ENCODE data around the gene GPANK1. TPM values are rescaled to one million over a fixed set of nuclear protein-coding genes. Genes with fewer than 3 reads are reported as not detected.

The GPANK1 gene
- total and polyA plus RNA-seq, 9 of the 15 experiments (the other 6 are each of a cell fraction or from before 2014, with no cell fraction given) = 32.2 to 111 (median 46.3) TPM

DNA sequence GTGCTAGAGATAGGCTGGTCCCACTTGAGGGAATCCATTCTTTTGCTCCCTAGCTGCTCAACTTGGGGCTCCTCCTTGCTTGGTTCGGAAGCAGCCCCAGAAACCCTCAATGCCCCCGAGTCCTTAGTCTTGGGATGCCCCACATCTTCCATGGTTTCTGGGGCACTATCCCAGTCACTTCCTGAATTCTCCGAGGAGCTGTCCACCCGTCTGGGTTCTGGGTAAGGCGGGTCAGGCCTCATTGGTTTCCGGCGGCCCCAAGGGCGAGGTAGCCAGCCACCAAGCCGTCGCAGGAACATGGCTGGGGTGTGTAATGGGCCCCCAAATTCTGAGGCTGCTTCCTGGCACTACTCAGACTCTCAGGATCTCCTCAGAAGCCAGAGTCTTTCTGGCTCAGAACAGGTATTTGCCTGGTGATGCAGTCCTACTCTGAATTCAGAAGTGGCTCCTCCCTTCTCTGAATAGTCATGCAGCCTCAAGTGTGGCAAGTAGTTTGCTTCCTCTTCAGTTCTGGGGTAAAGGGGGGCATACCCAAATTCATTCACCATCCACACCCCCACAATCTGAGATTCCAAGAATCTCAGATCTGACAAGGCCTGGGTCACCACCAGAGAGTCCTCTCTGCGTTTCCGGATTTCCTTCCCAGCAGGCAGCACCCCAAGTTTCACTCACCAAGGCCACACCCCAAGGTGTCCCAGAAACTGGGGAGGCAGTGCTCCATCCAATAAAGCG lies 5.0 kb downstream of the GPANK1 start (continued):
- no peak for TF ChIP-seq KDM2B (CRISPR knock-in tag; IDR thresholded peaks at IDR 0.05)
- no peak for TF ChIP-seq ZNF41 (CRISPR knock-in tag; conservative IDR thresholded peaks at IDR 0.05)
- TF ChIP-seq, protein P1, sequence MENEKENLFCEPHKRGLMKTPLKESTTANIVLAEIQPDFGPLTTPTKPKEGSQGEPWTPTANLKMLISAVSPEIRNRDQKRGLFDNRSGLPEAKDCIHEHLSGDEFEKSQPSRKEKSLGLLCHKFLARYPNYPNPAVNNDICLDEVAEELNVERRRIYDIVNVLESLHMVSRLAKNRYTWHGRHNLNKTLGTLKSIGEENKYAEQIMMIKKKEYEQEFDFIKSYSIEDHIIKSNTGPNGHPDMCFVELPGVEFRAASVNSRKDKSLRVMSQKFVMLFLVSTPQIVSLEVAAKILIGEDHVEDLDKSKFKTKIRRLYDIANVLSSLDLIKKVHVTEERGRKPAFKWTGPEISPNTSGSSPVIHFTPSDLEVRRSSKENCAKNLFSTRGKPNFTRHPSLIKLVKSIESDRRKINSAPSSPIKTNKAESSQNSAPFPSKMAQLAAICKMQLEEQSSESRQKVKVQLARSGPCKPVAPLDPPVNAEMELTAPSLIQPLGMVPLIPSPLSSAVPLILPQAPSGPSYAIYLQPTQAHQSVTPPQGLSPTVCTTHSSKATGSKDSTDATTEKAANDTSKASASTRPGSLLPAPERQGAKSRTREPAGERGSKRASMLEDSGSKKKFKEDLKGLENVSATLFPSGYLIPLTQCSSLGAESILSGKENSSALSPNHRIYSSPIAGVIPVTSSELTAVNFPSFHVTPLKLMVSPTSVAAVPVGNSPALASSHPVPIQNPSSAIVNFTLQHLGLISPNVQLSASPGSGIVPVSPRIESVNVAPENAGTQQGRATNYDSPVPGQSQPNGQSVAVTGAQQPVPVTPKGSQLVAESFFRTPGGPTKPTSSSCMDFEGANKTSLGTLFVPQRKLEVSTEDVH (IDR thresholded peaks at IDR 0.05; ENCODE audit: low read depth, partially characterized antibody) = peak; percentile 31
- TF ChIP-seq TEAD1 (CRISPR knock-in tag; IDR thresholded peaks at IDR 0.05) = peak in 1 of 2 experiments; percentile 7; a peak in 1 of 4 replicates
- TF ChIP-seq ETV1 (tag; conservative IDR thresholded peaks at IDR 0.05; ENCODE audit: low read depth) = peak; percentile 57
- TF ChIP-seq ZNF232 (CRISPR knock-in tag; IDR thresholded peaks at IDR 0.05) = 0 out of 2 replicates have a peak, but pooled peaks have one; percentile 82
- TF ChIP-seq SAFB (IDR thresholded peaks at IDR 0.05; ENCODE audit: borderline replicate concordance, low read depth, low read length) = no peak
- no peak for TF ChIP-seq SRSF1 (IDR thresholded peaks at IDR 0.05; ENCODE audit: low read depth, low read length)
- TF ChIP-seq, protein P2, sequence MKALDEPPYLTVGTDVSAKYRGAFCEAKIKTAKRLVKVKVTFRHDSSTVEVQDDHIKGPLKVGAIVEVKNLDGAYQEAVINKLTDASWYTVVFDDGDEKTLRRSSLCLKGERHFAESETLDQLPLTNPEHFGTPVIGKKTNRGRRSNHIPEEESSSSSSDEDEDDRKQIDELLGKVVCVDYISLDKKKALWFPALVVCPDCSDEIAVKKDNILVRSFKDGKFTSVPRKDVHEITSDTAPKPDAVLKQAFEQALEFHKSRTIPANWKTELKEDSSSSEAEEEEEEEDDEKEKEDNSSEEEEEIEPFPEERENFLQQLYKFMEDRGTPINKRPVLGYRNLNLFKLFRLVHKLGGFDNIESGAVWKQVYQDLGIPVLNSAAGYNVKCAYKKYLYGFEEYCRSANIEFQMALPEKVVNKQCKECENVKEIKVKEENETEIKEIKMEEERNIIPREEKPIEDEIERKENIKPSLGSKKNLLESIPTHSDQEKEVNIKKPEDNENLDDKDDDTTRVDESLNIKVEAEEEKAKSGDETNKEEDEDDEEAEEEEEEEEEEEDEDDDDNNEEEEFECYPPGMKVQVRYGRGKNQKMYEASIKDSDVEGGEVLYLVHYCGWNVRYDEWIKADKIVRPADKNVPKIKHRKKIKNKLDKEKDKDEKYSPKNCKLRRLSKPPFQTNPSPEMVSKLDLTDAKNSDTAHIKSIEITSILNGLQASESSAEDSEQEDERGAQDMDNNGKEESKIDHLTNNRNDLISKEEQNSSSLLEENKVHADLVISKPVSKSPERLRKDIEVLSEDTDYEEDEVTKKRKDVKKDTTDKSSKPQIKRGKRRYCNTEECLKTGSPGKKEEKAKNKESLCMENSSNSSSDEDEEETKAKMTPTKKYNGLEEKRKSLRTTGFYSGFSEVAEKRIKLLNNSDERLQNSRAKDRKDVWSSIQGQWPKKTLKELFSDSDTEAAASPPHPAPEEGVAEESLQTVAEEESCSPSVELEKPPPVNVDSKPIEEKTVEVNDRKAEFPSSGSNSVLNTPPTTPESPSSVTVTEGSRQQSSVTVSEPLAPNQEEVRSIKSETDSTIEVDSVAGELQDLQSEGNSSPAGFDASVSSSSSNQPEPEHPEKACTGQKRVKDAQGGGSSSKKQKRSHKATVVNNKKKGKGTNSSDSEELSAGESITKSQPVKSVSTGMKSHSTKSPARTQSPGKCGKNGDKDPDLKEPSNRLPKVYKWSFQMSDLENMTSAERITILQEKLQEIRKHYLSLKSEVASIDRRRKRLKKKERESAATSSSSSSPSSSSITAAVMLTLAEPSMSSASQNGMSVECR (CRISPR knock-in tag; IDR thresholded peaks at IDR 0.05) = peak; percentile 75; the same call in 1 of the 2 replicates
- TF ChIP-seq, protein P3, sequence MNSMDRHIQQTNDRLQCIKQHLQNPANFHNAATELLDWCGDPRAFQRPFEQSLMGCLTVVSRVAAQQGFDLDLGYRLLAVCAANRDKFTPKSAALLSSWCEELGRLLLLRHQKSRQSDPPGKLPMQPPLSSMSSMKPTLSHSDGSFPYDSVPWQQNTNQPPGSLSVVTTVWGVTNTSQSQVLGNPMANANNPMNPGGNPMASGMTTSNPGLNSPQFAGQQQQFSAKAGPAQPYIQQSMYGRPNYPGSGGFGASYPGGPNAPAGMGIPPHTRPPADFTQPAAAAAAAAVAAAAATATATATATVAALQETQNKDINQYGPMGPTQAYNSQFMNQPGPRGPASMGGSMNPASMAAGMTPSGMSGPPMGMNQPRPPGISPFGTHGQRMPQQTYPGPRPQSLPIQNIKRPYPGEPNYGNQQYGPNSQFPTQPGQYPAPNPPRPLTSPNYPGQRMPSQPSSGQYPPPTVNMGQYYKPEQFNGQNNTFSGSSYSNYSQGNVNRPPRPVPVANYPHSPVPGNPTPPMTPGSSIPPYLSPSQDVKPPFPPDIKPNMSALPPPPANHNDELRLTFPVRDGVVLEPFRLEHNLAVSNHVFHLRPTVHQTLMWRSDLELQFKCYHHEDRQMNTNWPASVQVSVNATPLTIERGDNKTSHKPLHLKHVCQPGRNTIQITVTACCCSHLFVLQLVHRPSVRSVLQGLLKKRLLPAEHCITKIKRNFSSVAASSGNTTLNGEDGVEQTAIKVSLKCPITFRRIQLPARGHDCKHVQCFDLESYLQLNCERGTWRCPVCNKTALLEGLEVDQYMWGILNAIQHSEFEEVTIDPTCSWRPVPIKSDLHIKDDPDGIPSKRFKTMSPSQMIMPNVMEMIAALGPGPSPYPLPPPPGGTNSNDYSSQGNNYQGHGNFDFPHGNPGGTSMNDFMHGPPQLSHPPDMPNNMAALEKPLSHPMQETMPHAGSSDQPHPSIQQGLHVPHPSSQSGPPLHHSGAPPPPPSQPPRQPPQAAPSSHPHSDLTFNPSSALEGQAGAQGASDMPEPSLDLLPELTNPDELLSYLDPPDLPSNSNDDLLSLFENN (IDR thresholded peaks at IDR 0.05; ENCODE audit: low read depth in 2 of 2, low read length in 2 of 2) = no peak
